ENCODE data around the gene CHIC1. TPM values are rescaled to one million over a fixed set of nuclear protein-coding genes. Genes with fewer than 3 reads are reported as not detected.

The CHIC1 gene
- total RNA-seq, 1 experiment from 2014 or later, result 10.7 TPM

Other genes starting within 250 kb of the CHIC1 start
- not detected in 2 replicates for gene CDX4, start 116.1 kb upstream of the CHIC1 start, total RNA-seq (2014; rRNA removed; shearing (Covaris generic))

All from H4 (cell line).